HG03039 (cell line): Measurements from ENCODE around the gene P2RX5.

Source experiments
- ATAC-seq: cut with Tn5 transposase; IDR thresholded peaks from one replicate; pipeline ENCODE4 v1.9.1; 2021; ENCODE audit warnings: mild to moderate bottlenecking, moderate library complexity; ENCODE audit not compliant: unreplicated experiment

Gene P2RX5

GRCh38 chr17:3658784-3659449 is 37.0 kb downstream of the P2RX5 start:
- no peak for ATAC-seq

DNA sequence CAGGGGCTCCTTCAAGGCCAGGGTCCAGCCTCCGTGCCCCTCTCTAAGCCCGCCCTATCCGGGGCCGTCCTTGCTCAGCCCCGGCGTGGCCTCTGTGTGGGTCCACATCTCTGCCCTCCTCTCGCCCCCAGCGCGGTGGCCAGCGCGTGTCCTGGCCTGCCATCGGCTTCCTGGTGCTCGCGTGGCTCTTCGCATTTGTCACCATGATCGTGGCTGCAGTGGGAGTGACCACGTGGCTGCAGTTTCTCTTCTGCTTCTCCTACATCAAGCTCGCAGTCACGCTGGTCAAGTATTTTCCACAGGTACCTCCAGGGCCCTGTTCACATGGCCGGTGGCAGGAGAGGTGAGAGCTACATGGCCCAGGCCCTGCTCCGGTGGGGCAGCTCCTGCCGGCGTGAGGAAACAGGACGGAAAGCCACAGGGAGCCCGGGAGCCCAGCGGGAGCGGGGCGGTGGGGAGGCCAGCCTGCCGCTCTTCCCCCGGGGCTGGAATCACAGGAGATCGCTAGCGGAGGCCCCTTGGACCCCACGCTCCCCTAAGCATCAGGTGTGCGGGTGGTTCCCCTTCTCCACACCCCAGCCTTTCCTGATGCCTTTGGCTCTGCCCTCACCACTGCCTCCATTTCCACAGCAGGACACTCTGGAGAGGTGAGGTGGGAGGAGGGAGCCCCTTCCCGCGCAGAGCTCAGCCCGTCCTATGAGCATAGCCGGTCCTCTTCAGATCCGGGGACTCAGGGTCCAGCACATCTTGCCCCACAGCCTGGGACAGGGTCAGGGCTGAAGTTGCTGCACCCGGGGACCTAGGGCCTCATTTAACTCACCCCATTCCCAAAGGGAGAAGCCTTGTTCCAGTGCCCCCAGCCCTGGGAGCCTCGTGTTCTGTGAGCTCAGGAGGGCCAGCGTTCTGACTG is 37.8 kb downstream of the P2RX5 start:
- ATAC-seq, result no peak

DNA sequence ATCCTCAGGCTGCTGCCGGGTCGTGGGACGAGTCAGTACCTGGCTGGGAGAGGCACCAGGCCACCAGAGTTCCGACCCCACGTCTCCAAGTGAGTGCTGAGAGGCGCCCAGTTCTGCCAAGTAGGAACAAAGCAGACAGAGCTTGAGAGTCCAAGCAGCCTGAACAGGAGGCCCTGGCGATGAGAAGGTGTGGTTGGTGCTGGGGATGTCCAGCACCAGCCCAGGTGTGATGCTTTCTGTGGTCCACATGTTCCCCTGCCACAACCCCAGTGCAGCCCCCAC is 38.4 kb downstream of the P2RX5 start:
- no peak for ATAC-seq

- no peak for ATAC-seq
Observed at GRCh38 chr17:3656755-3657587, 39.0 kb downstream of the P2RX5 start.

- ATAC-seq, result no peak
Observed at GRCh38 chr17:3656353-3656752, 39.6 kb downstream of the P2RX5 start.

- ATAC-seq, result no peak
Observed at GRCh38 chr17:3655766-3656165, 40.2 kb downstream of the P2RX5 start.

DNA sequence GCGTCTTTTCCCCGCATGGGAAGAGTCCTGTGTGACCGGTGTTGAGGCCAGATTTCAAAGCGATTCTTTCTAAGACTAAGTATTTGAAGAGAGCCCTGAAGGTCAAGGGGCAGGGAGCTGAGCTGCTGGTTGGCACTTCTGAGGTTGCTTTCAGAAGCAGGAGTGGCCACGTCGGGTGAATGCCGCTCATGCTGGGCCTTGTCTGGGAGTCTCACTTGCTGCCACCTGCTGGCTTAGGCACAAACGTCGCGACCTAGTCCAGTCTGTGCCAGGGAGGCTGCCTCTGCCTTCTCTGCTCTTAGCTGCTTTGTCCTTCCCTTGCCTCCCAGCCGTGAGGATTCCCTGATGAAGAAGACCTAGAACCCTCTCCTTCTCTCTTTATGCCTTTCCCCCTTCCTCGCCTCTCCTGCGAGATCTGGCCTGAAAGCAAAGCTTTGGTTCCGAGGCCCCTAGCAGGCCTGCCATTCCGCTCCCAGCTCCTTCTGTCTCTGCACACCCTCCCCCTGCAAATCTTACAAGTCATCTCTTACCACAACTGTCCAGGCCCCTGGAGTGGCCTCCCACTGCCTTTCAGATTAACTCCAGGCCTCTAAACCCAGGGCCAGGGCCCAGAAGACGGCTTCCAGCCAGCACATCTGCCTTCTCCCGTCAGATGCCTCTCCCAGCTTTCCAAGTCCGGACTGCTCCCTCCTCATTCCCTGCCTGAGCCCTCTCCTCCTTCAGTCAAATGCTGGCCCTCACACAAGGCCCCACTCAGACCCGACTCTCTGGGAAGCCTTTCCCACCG is 48.0 kb downstream of the P2RX5 start:
- no peak for ATAC-seq

GRCh38 chr17:3647251-3647650 is 48.7 kb downstream of the P2RX5 start:
- no peak for ATAC-seq

DNA sequence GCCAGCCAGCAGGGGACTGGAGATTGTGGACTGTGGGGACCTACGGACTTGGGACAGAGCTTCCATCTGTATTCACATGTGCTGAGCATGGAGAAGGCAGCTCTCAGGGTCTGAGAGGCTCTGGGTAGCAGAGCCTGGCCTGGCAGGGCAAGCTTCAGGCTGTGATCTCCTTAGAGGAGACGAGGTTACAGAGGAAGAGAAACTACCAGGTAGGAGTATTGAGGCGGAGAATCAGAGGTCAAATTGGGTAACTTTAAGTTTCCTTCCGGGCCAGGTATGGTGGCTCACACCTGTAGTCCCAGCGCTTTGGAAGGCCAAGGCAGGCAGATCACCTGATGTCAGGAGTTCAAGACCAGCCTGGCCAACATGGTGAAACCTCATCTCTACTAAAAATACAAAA is 50.6 kb downstream of the P2RX5 start:
- ATAC-seq, result no peak

GRCh38 chr17:3643889-3644349 is 52.0 kb downstream of the P2RX5 start:
- ATAC-seq, result no peak

DNA sequence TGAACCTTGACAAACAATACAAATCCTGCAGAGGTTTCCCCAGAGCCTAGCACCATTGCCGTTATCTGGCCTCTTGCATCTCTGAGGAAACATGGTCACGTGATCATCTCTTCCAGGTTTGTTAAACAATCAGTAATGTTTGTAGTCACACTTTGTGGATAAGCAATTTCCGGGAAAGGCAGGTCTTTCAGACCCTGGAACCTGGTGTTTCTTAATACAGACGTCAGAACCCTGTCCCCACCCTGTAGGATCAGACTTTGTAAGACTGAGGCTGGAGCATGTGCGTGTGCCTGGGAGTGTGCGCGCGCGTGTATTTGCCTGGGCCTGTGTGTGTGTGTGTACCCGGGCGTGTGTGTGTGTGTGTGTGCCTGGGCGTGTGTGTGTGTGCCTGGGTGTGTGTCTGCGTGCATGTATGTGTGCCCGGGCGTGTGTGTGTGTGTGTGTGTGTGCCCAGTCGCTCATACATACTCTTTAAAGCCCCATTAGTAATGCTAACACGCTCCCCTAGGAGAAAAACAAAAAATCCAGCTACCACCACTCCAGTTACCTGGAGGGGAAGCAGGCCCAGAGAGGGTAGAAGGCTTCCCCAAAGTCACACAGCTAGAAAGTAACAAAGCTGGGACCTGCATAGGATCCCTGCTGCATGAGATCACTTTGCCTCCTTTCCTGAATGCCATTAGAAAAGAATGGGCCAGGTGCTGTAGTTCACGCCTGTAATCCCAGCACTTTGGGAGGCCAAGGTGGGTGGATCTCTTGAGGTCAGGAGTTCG is 54.1 kb downstream of the P2RX5 start:
- ATAC-seq, result no peak

- ATAC-seq, result no peak
Observed at GRCh38 chr17:3641014-3641413, 54.9 kb downstream of the P2RX5 start.

DNA sequence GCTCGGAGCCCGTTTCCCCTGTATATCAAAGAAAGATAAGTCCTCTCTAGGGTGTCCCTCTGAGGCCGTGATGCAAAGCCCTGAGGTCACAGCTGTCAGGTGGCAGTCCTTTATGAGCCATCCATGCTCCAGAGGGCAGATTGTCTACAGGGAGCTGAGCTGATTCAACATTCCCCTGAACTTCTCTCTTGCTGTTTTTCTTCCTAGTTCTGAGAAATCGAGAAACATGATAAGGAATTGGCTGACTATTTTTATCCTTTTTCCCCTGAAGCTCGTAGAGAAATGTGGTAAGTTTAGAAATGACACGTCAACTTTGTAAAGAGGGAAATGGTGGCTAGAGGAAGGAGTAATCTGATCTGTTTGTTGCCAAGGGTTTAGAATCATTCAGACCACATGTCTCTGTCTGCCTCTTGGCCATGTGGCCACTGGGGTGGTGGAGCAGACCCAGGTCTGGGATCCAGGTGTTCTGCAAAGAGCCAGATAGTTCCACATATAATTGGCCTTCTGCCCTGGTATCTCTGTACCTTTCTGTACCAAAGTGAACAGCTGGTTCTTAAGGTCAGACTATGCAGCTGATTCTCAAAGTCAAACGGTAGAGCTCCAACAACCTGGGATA is 55.9 kb downstream of the P2RX5 start:
- ATAC-seq, result no peak

- peak; percentile 5 for ATAC-seq
Observed at GRCh38 chr17:3636908-3637373, 59.0 kb downstream of the P2RX5 start.

DNA sequence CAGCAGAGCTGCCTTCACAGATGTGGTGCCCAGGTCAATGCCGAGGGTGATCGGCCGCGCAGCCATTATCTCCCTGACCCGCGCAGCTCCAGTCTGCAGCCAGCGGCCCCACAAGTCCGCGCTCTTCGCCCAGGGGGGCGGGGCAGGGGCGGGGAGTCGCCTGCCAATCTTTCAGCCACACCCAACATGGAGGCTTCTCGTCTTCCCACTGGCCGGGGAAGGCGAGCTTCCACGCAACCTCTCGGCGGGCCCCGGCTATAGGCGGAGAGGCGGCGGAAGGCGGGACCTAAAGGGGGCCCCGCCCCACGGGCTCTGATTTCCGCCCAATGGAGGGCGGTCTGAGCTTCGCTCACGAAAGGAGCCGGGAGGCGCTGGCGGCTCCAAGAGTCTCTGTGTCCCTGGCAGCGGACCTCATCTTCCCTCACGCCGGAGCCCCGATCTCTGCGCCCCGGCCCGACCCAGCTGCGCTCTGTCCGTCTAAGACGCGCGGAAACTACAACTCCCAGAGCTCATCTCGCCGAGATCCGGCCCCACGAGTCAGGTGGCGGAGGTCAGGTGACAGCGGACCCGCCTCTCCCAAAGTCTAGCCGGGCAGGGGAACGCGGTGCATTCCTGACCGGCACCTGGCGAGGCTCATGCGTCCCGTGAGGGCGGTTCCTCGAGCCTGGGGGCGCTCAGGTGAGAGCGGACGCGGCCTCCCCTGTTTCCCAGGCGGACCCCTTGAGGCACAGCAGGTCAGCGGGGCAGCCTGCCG is 59.6 kb downstream of the P2RX5 start, which contains the start of the genes CTNS and SHPK:
CTNS (plus strand) TSS at position 607 of the 754 bp plus-strand sequence. CDS start 3,447 bp downstream, outside the sequence.
SHPK (minus strand) TSS at position 97 of the 754 bp plus-strand sequence; CDS start at position 66, 31 bp downstream.
- peak; percentile 93 for ATAC-seq

DNA sequence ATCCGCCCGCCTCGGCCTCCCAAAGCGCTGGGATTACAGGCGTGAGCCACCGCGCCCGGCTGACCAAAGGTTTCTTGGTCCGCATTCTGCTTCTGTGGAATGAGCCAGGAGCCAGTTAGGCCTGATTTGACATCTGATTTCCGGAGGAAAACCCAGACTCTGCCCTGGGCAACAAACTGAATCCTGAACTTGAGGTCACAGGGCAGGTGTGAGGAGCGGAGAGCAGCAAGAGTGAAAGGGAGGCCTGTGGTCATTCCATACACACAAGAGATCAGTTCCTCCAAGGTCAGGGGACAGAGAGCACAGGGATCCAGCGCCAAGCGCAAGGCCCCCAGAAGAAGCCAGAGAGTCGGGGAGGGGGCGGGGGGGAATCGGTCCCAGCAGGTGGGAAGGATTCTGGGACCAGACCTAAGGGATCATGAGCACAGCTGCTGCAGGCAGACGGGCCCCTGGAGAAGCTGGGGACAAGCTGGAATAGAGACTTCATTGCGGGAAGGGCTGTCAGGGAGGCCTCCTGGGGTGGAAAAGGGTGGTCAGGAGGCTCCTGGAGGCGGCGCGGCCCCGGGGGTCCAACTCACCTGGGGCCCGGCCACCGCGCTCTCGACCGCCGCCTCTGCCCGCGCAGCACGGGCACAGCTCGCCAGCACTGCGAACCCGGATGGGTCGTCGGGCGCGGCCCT is 60.3 kb downstream of the P2RX5 start:
- no peak for ATAC-seq

DNA sequence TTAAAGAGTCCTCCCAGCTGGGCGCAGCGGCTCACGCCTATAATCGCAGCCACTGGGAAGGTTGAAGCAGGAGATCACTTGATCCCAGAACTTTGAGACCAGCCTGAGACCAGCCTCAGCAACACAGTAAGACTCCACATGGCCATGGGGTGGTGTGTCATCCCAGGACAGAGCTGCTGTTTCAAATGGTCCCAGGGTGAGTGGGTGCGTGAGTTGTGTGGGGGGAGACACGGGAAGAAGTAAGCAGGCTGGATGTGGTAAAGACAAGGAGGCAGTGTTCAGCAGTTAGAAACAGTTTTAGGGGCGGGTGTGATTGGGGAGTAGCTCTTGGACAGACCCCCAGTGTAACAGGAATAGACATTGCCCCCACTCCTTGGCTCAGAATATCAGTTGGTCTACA is 63.7 kb downstream of the P2RX5 start:
- no peak for ATAC-seq

DNA sequence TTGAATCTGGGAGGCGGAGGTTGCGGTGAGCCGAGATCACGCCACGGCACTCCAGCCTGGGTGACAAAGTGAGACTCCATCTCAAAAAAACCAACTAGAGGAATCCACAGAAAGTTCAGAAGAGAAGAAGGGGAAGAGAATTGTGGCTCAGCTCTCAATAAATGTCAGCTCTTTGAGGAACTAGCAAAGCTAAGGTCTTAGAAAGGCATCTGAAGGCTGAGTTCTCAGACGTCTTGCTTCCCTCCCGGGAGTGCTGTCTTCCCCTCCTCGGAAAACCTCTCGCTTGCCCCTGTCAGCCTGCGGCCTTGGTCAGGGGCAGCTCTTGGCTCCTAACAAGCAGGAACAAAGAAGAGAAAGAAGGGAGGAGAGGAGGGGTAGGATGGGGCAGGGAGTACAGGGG is 65.2 kb downstream of the P2RX5 start:
- no peak for ATAC-seq
